WTC11 (cell line): ENCODE results near the gene DDX46.

Source experiments
- ETV6 ChIP-seq: sonication (generic); formaldehyde crosslinking; IDR thresholded peaks from 2 replicates; pipeline ENCODE4 v1.8.1; 2022; ENCODE audit warnings: mild to moderate bottlenecking, missing genetic modification reagents
- TF ChIP-seq, protein P1 (sequence below): fragments of 200-600 bp; IDR thresholded peaks from 2 replicates; pipeline ENCODE4 v1.8.0; 2022; ENCODE audit warnings: antibody characterized with exemption

DNA sequence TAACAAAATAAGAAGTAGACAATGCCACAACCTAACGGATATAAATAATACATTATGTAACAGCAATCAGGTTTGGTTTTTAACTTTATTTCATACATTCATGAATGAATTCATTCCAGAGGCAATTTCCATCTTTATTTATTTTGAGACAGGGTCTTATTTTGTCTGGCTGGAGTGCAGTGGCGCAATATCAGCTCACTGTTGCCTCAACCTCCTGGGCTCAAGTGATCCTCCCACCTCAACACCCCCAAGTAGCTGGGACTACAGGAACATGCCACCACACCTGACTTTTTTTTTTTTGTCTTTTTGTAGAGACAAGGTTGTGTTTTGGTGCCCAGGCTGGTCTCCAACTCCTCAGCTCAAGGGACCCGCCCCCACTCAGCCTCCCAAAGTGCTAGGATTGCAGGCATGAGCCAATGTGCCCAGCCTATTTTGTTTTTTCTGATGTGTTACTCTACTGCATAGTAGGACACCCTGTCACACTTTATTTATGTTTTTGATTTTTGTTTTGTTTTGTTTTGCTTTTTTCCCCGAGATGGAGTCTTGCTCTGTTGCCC lies 60.9 kb downstream of the DDX46 start:
- TF ChIP-seq, protein P1, sequence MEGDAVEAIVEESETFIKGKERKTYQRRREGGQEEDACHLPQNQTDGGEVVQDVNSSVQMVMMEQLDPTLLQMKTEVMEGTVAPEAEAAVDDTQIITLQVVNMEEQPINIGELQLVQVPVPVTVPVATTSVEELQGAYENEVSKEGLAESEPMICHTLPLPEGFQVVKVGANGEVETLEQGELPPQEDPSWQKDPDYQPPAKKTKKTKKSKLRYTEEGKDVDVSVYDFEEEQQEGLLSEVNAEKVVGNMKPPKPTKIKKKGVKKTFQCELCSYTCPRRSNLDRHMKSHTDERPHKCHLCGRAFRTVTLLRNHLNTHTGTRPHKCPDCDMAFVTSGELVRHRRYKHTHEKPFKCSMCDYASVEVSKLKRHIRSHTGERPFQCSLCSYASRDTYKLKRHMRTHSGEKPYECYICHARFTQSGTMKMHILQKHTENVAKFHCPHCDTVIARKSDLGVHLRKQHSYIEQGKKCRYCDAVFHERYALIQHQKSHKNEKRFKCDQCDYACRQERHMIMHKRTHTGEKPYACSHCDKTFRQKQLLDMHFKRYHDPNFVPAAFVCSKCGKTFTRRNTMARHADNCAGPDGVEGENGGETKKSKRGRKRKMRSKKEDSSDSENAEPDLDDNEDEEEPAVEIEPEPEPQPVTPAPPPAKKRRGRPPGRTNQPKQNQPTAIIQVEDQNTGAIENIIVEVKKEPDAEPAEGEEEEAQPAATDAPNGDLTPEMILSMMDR = no peak
- TF ChIP-seq ETV6 = no peak
